Measurements from ENCODE around the gene C4orf17.
"Not testable (repeated sequence)": the region's sequence is repeated elsewhere in the genome, so short reads cannot be mapped to it uniquely, and the experiment has no call there.

DNA sequence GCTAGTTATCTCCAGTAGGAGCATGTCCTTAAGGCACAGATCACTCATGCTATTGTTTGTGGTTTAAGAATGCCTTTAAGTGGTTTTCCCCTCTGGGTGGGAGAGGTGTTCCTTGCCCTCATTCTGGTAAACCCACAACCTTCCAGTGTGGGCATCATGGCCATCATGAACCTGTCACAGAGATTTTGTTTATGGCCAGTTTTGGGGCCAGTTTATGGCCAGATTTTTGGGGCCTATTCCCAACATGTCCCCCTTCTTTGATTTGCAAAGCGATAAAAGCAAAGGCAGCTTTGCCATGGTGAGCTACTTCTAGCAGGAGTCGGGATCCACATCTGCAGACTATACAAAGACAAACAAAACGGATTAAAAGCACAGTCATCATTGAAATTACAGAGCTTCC lies 24.2 kb upstream of the C4orf17 start:
- TF ChIP-seq CTCF (IDR thresholded peaks at IDR 0.05); RAD21 (IDR thresholded peaks at IDR 0.05; ENCODE audit: low read length); FOXM1 (IDR thresholded peaks at IDR 0.05; ENCODE audit: low read depth); PBX3 (IDR thresholded peaks at IDR 0.05); YY1 (IDR thresholded peaks at IDR 0.05; ENCODE audit: low read depth); SMC3 (IDR thresholded peaks at IDR 0.05; ENCODE audit: low read depth, low read length); TEAD4 (IDR thresholded peaks at IDR 0.05; ENCODE audit: borderline replicate concordance, insufficient read depth); EZH2phosphoT487 (IDR thresholded peaks at IDR 0.05; ENCODE audit: borderline replicate concordance, low read depth); TAF1 (IDR thresholded peaks at IDR 0.05; ENCODE audit: borderline replicate concordance, low read depth, low read length); RCOR1 (IDR thresholded peaks at IDR 0.05; ENCODE audit: low read length): not testable (repeated sequence)
- TF ChIP-seq, protein P1, sequence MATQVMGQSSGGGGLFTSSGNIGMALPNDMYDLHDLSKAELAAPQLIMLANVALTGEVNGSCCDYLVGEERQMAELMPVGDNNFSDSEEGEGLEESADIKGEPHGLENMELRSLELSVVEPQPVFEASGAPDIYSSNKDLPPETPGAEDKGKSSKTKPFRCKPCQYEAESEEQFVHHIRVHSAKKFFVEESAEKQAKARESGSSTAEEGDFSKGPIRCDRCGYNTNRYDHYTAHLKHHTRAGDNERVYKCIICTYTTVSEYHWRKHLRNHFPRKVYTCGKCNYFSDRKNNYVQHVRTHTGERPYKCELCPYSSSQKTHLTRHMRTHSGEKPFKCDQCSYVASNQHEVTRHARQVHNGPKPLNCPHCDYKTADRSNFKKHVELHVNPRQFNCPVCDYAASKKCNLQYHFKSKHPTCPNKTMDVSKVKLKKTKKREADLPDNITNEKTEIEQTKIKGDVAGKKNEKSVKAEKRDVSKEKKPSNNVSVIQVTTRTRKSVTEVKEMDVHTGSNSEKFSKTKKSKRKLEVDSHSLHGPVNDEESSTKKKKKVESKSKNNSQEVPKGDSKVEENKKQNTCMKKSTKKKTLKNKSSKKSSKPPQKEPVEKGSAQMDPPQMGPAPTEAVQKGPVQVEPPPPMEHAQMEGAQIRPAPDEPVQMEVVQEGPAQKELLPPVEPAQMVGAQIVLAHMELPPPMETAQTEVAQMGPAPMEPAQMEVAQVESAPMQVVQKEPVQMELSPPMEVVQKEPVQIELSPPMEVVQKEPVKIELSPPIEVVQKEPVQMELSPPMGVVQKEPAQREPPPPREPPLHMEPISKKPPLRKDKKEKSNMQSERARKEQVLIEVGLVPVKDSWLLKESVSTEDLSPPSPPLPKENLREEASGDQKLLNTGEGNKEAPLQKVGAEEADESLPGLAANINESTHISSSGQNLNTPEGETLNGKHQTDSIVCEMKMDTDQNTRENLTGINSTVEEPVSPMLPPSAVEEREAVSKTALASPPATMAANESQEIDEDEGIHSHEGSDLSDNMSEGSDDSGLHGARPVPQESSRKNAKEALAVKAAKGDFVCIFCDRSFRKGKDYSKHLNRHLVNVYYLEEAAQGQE (IDR thresholded peaks at IDR 0.05; ENCODE audit: low read depth, low read length): not testable (repeated sequence)

Data from SK-N-SH (cell line).